A673 (cell line): ENCODE data around the gene KANSL2. TPM values are rescaled to one million over a fixed set of nuclear protein-coding genes. Genes with fewer than 3 reads are reported as not detected.
"Not testable (repeated sequence)": the region's sequence is repeated elsewhere in the genome, so short reads cannot be mapped to it uniquely, and the experiment has no call there.

Experiments
- BruUV-seq: library from RNA; stranded (reverse); fragments of 400-500 nt; replicated peaks from 2 replicates; lab custom pipeline; 2021; lab: Mats Ljungman, UMichigan
- CTCF ChIA-PET: fragments of 300-600 bp; sonication (Branson Sonifier 250); formaldehyde crosslinking; loops from one replicate; lab custom pipeline; 2022; ENCODE audit warnings: antibody characterized with exemption; lab: Charles Lee
- POLR2A ChIA-PET: fragments of 300-600 bp; sonication (Branson Sonifier 250); formaldehyde crosslinking; loops from one replicate; lab custom pipeline; 2022; ENCODE audit warnings: antibody characterized with exemption; ENCODE audit not compliant: low non-redundant PET; lab: Charles Lee
- DNase-seq: peaks from one replicate; pipeline ENCODE4 v3.0.0-alpha.2; 2015; ENCODE audit warnings: low spot score
- H3K27ac ChIP-seq: fragments of 200-600 bp; sonication (generic); 2 replicates; pipeline ENCODE4 v1.5.1; 2016; ENCODE audit warnings: mixed run types, low read depth, mild to moderate bottlenecking, mixed read lengths, antibody characterized with exemption, low read length; ENCODE audit not compliant: poor library complexity, severe bottlenecking
- H3K27me3 ChIP-seq: fragments of 200-600 bp; sonication (generic); replicated peaks from 2 replicates; pipeline ENCODE4 v1.6.1; 2017; ENCODE audit warnings: mixed run types, low read depth, mild to moderate bottlenecking, mixed read lengths, antibody characterized with exemption, low read length; ENCODE audit not compliant: insufficient read depth, poor library complexity
- H3K36me3 ChIP-seq: fragments of 200-600 bp; sonication (generic); 2 replicates; pipeline ENCODE4 v1.6.1; 2016; ENCODE audit warnings: mixed run types, mild to moderate bottlenecking, mixed read lengths, antibody characterized with exemption, low read length; ENCODE audit not compliant: insufficient read depth, poor library complexity, severe bottlenecking
- H3K4me1 ChIP-seq: fragments of 200-600 bp; sonication (generic); 2 replicates; pipeline ENCODE4 v1.6.1; 2017; ENCODE audit warnings: mixed run types, mild to moderate bottlenecking, mixed read lengths, antibody characterized with exemption, low read length; ENCODE audit not compliant: insufficient read depth, poor library complexity, severe bottlenecking
- H3K4me3 ChIP-seq: fragments of 200-600 bp; sonication (generic); 2 replicates; pipeline ENCODE4 v1.5.1; 2016; ENCODE audit warnings: low read depth, mixed run types, mild to moderate bottlenecking, mixed read lengths, low read length; ENCODE audit not compliant: poor library complexity, severe bottlenecking
- H3K9me3 ChIP-seq: fragments of 200-600 bp; sonication (generic); 2 replicates; pipeline ENCODE4 v1.6.1; 2016; ENCODE audit warnings: mixed run types, low read depth, mild to moderate bottlenecking, mixed read lengths, antibody characterized with exemption, low read length; ENCODE audit not compliant: poor library complexity, severe bottlenecking
- CTCF ChIP-seq: fragments of 300-800, 200-600 bp; sonication (generic); conservative IDR thresholded peaks from 2 replicates; pipeline ENCODE4 v1.5.1; 2017; ENCODE audit warnings: low read depth, mild to moderate bottlenecking, antibody characterized with exemption, low read length, moderate library complexity, mixed read lengths
- EZH2 ChIP-seq: fragments of 200-600 bp; sonication (generic); IDR thresholded peaks from 2 replicates; pipeline ENCODE4 v1.6.1; 2017; ENCODE audit warnings: borderline replicate concordance, low read depth, mild to moderate bottlenecking, mixed read lengths, antibody characterized with exemption, low read length; ENCODE audit not compliant: poor library complexity, severe bottlenecking
- intact Hi-C: fragments of 100-400 bp; cut with micrococcal nuclease; formaldehyde crosslinking; loops from one replicate; pipeline ENCODE4 v1.10.0; 2022; ENCODE audit not compliant: unreplicated experiment
- total RNA-seq: library from RNA; stranded (reverse); gene quantifications from 2 replicates; pipeline ENCODE4 v1.2.3, GENCODE V29; 2021

The KANSL2 gene
- total RNA-seq, 1 experiment from 2014 or later: 51.4 TPM

GRCh38 chr12:48643011-48643410 is 39.0 kb downstream of the KANSL2 start:
- Histone ChIP-seq H3K27ac (no peak overlapping the region), H3K27me3 (no peaks in the 10 kb centered on the region), H3K36me3 (no peaks in the 10 kb centered on the region), H3K4me1 (no peaks in the 10 kb centered on the region), H3K4me3 (no peak overlapping the region), H3K9me3 (no peaks in the 10 kb centered on the region)
- ChIA-PET CTCF (no interaction called here), POLR2A (no interaction called here)
- DNase-seq: no peak
- TF ChIP-seq EZH2: no peak
- TF ChIP-seq CTCF: no peak
- no TSS peak for BruUV-seq
- intact Hi-C loops: no loop called here

- H3K27ac ChIP-seq, H3K4me1 ChIP-seq, H3K4me3 ChIP-seq, H3K36me3 ChIP-seq, POLR2A ChIA-PET, H3K9me3 ChIP-seq, DNase-seq, BruUV-seq, H3K27me3 ChIP-seq, CTCF ChIA-PET, intact Hi-C loops: not testable (repeated sequence)
Observed at GRCh38 chr12:48641752-48642555, 40.1 kb downstream of the KANSL2 start.

- H3K9me3 ChIP-seq: no peaks in the 10 kb centered on the region
- TF ChIP-seq EZH2: no peak
- TF ChIP-seq CTCF: no peak
- intact Hi-C loops: no loop called here
- H3K27ac ChIP-seq: no peak overlapping the region
- CTCF ChIA-PET: no interaction called here
- H3K36me3 ChIP-seq: no peaks in the 10 kb centered on the region
- POLR2A ChIA-PET: no interaction called here
- H3K27me3 ChIP-seq: no peaks in the 10 kb centered on the region
- BruUV-seq: no TSS peak
- DNase-seq: no peak
- H3K4me3 ChIP-seq: no peak overlapping the region
- H3K4me1 ChIP-seq: no peaks in the 10 kb centered on the region
Observed at GRCh38 chr12:48640854-48641253, 41.2 kb downstream of the KANSL2 start.

DNA sequence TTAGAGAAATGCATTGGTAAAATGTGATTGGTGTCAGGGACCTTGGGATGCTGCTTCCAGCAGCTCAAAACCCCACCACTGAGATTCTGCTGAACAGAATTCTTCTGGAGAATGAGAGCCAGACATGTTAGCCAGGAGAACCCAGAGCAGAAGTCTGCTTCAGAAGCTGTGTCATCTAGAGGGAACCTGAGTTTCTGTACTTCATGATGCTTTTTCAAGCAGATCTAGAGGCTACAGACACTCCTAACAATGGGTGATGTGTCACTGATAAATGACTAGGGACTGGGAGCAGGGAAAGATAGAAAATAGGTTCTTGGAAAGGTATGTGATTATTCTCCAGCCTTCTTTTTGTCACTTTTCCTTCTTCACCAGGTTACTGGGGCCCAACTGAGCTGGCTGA is 41.6 kb downstream of the KANSL2 start:
- ChIA-PET POLR2A (no interaction called here), CTCF (no interaction called here)
- Histone ChIP-seq H3K4me1 (no peaks in the 10 kb centered on the region), H3K4me3 (no peak overlapping the region), H3K9me3 (no peaks in the 10 kb centered on the region), H3K27me3 (no peaks in the 10 kb centered on the region), H3K27ac (no peak overlapping the region), H3K36me3 (no peaks in the 10 kb centered on the region)
- no TSS peak for BruUV-seq
- intact Hi-C loops: no loop called here
- TF ChIP-seq CTCF (no peak), EZH2 (no peak)
- DNase-seq: no peak
